ENCODE data around the gene APLP1.

DNA sequence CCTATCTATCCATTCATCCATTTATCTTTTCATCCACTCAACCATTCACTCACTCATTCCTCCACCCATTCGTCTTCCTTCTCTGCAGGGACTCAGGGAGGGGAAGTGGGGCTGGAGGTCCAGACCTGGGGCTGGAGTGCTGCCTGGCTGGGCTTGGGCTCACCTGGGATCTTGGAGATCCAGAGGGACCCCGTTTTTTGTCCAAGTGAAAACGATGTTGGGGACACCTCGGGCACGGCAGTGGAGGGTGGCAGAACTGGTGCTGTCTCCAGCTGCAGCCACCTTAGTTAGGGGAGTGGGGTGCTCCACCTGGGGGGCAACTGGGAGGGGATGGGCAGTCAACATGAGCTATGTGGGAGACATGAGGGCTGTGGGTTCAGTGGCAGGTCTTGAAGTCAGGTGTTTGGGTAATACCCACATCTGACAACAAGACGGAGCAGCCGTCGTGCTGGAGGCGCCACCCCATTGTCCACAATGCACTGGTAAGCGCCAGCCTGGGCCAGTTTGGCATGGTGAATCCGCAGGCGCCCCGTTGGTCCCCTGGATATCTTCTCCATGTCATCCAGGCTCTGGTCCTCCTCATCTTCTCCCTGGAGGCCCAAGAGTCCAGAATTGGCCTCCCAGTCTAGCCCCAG, 26.3 kb upstream of the APLP1 start:
- TF ChIP-seq, protein P1, sequence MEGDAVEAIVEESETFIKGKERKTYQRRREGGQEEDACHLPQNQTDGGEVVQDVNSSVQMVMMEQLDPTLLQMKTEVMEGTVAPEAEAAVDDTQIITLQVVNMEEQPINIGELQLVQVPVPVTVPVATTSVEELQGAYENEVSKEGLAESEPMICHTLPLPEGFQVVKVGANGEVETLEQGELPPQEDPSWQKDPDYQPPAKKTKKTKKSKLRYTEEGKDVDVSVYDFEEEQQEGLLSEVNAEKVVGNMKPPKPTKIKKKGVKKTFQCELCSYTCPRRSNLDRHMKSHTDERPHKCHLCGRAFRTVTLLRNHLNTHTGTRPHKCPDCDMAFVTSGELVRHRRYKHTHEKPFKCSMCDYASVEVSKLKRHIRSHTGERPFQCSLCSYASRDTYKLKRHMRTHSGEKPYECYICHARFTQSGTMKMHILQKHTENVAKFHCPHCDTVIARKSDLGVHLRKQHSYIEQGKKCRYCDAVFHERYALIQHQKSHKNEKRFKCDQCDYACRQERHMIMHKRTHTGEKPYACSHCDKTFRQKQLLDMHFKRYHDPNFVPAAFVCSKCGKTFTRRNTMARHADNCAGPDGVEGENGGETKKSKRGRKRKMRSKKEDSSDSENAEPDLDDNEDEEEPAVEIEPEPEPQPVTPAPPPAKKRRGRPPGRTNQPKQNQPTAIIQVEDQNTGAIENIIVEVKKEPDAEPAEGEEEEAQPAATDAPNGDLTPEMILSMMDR (IDR thresholded peaks at IDR 0.05): no peak
- TF ChIP-seq ZFX (IDR thresholded peaks at IDR 0.05; ENCODE audit: borderline replicate concordance): no peak
